ENCODE measurements around the gene ZNF827.
"Not testable (repeated sequence)": the region's sequence is repeated elsewhere in the genome, so short reads cannot be mapped to it uniquely, and the experiment has no call there.

Gene ZNF827

DNA sequence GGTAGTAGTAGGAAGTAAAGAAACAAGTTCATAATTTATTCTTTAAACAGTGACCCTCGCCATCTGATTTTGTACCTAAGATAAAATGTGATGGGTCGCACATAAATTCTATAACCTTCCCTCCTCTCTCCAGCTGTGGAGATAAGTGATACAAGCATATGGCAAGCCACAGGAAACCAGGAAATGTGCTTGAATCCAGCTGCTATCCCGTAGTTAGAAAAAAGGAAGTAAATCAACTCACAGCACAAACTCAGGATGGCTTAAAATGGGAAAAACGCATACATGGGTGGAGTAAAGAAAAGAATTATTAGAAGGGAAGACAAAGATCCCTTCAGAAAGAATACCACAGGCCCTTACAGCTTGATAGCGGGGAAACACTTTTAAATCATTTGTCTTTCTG lies 78.2 kb downstream of the ZNF827 start:
- no peak for DNase-seq

DNA sequence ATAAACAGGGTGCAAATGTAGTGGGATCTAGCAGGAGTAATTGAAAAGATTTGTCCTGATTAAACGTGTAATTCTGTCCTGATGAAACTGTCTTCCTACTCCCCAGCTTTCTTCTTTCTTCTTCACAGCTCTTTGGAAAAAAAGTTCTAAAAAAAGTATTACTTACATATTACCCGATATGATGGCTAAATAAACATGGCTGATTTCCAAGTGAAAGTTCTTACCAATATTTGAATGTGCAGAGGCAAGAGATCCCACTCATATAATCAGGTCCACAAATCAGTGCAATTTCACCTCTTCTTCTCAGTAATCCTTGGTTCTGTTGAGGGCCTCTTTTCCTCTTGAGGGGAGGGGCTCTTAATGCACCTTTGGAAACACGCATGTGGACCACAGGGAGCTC lies 78.7 kb downstream of the ZNF827 start:
- DNase-seq: no peak

DNA sequence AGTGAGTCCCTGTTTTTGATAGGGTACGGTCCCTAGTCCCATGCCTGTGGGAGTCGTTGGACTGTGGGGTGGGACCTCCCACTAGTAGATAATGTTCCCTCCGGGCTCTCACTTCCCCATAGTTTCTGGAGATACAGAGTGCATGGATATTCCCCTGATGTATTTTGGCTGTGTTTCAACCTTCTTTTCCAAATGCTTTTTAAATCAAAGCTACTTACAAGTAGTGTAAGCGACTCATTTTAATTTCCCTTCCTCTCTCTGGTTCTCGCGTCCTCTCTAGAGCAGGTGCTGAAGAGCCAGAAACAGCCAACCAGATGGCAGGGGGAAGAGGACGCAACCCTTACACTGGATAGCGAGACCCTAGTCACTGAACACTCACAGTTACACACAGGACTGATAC lies 79.2 kb downstream of the ZNF827 start:
- no peak for DNase-seq

DNA sequence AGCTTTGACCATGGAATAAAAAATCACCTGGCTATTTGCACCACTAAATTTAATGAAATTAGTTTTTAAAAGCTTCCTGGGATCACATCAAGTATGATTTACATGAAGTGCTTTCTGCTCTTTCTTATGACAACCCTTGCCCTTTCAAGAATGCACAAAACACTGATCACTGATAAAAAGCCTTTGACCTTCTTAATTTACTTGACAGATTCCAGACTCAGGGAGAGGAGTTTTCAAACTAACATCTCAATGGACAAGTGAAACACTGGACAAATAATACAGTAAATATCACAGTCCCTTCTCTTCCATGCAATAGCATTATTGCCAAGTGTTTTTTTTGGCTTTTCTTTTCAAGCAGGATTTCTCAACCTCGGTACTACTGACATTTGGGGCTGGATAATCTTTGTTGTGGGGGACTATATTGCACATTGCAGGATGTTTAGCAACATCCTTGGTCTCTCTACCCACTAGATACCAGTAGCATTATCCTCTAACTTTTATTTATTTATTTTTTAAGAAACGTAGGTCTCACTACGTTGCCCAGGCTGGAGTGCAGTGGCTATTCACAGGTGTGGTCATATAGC lies 86.3 kb downstream of the ZNF827 start:
- DNase-seq: no peak

DNA sequence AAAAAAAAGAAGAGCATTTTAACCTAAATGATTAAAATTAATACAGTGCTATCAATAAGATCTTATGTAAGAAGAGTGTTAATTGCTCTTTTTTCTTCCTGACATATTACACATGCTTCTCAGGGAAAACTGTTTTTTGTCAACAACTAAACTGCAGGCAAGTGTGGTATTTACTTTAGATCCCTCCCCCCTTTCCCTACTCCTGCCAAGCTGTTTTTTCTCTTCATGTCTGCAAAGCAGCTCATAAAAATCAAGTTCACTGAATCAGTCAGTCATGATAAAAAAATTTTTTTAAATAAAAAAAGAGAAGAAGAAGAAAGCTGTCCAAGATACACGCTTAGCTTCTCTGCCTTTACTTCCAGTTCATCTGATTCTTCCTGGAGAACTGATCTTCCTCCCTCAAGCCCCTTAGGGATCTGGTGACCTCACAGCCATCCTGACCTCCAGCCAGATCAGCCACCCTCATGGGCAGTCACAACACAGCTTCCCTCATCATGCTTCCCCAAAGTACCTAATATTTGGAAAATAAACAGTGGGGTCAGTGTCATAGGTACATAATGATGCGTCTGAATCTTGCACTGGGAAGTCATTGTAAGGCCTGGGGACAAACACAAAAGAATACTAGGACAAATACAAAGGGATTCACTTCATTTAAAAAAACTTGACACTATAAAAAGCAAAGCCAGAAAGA lies 87.0 kb downstream of the ZNF827 start:
- DNase-seq: peak; percentile 23

DNA sequence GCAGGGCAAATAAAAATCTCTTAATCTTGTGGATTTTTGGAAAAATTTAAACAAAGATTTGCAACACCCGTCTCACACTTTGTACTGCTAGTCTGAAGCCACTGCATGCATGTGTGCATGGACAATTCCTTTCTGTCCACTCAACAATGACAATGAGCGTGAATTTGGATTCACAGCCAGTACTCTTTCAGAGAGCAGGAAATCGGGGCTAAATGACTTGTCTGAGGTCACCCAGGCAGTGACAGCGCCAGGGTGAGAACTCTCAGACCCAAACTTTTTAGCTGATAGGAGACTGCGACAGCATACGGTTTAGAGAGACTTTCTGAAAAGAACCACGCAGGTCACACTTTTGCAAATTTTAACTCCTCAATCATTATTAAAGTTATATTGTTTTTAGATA lies 90.9 kb downstream of the ZNF827 start:
- no peak for DNase-seq

DNA sequence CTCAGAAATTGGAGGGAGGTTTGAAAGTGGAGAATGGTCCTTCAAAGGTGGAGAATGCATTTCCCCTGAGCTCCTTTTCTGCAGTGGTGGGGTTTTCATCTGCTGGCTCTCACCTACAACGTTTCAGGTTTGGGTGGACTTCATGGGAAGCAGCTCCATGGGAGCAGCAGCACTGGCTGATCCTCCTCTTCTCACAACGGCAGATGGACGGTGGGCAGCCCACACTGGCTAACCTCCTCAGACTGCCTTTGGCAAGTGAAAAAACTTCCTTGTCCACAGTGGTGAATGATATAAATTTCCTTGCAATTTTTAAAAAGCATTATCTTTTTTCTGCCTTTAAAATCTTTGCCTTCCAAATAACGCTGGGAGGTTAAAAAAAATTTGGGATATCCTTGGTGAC lies 93.5 kb downstream of the ZNF827 start:
- DNase-seq: no peak

DNA sequence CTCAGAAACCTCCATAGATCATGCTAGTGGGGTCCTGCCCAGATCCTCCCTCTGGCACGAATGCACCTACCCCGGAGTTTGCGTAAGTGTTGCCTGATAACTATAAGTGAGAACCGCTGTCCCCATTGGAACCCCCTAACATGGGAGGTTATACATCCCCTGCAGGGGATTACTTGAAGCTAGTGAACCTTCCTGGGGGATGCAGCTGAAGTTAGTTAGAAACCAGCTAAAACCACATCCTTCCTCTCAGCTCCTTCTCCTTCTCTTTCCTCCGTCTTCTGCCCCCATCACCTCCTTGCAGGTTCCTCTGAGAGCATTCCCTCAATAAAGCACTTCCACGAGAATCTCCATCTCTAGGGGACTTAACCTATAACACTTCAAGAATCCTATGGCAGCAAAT lies 95.0 kb downstream of the ZNF827 start:
- DNase-seq: no peak

DNA sequence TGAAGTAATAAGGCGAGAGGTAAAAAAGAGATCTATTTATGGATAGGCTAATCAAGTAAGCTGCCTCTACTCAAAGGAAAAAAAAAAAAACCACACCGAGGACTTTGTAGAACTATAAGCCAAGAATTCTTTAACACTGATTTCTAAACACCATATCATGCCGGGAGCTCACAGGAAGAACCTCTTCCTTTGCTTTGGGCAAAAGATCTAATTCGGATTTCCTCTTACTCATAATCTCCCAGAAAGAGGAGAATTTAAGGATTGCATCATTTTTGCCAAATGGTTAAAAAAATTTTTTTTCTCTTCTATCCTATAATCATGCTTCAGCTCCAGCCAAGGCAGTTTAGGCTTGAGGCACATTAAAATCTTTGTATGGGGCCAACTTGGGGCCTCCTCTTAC lies 95.5 kb downstream of the ZNF827 start:
- DNase-seq: no peak

DNA sequence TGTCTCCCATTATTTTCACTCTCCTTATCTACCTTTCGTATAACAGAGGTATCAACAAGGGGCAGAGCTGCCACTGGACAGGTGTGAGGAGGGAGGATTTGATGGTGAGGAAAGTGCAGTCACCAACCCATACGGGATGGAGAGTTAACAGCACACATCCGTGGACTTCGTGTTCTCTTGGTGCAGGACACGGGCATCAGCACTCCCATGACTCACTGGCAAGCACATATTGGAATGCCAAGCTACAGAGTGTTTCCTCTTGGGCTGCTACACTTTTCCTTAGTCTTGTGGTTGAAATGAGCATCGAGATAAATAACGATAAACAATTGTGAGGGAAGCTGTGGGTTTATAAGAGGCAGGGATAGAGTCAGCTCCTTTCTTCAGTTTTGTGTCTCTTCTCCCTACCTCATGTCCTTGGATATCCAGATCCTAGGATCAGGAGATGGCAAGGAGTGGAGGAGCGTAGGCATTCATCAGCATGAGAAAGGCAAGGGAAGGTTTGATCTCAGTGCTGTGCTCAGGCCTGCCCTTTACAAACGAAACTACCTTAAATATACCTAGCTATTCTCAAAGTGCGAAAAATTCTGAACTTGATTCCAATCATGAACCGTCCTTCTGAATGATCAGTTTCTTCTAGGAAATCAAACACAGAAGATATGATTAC lies 96.3 kb downstream of the ZNF827 start:
- DNase-seq: no peak

DNA sequence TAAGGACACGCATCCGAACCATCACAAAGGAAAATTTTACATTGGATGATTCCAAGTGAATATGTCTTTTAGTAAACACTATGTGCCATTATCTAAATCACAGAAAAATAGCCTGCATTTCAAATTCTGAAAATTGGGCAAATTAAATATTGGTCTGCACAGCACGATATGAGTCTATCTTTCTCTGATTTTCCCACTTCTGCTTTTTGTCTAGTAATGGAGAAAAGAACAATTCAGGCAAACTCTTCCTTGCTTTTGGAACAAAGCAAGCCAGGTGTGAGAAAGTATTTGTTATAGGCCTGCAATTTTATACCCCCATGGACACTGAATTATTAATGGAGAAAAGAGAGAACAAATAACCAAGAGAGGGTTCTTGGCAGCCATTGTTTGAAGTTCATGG lies 97.8 kb downstream of the ZNF827 start:
- no peak for DNase-seq

DNA sequence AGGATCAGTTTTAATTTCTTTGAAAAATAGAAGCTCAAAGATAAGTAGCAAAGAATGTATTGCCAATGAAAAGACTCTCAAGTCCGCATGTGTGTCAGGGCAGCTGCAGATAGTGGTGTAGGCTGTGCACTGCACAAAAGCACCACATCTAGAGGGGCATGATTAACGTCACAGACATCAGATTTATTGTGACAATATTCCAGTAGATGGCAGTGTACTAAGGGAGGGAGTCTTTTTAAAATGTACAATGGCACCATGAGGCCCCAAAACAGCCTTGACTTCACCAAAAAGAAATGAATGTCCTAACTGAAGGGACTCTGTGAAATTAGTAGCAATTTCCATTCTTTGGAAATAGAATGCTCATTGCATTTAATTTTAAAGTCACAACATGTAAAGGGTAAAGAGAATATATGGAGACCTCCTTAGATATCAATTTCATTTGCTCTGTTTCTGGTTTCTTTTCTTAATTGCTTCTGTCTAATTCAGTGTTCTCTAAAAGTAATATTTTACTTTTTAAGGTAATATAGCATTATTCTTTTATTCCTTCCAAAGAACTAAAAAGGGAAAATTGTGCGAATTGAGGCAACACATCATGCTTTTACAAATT lies 98.4 kb downstream of the ZNF827 start:
- peak; percentile 50 for DNase-seq

DNA sequence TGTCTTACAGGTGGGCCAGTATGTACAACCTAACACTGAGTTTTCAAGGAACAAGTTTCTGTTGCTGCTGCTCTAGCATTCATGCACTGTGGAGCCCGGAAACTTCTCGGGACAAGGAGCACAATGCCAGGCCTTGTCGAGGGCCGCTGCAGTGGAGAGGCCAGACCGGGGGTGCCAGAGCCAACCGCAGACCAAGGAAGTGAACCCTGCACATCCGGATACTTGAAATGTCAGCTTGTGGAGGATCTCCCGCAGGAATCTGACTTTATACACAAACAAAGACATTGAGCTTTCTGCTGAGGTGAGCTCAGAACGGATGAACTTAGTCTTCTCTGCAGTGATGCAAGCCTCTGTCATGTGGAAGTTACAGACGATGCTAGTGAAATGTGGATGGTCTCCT lies 99.5 kb downstream of the ZNF827 start:
- no peak for DNase-seq

DNA sequence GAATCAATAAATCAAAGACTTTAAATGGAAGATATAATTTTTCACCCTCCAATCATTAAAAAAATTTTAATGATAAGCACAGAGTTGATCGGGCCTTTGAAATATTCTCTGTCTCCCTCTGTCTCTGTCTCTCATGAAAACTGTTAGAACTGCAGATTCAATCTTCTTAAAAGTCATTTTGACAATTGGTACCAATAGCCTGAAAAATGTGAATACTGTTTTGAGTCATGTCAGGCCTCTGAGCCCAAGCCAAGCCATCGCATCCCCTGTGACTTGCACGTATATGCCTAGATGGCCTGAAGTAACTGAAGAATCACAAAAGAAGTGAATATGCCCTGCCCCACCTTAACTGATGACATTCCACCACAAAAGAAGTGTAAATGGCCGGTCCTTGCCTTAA lies 106.2 kb downstream of the ZNF827 start:
- not testable (repeated sequence) for DNase-seq

DNA sequence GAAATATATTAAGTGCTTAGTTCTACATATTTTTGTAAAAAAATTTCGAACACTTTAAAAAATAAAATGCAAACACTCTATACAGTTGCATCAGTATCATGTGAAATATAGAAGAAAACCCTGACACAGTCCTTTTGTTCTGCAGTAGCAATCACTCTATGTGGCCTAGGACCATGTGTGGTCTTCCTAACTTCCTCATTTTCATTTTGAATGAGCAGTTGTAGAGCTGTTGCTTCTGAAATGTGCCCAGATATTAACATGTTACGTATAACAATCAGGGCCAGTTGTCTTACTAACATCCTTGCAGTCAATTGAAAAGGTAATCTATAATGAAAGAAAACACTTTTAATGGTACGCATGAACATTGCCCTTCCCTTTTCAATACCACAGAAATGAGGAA lies 107.9 kb downstream of the ZNF827 start:
- no peak for DNase-seq

DNA sequence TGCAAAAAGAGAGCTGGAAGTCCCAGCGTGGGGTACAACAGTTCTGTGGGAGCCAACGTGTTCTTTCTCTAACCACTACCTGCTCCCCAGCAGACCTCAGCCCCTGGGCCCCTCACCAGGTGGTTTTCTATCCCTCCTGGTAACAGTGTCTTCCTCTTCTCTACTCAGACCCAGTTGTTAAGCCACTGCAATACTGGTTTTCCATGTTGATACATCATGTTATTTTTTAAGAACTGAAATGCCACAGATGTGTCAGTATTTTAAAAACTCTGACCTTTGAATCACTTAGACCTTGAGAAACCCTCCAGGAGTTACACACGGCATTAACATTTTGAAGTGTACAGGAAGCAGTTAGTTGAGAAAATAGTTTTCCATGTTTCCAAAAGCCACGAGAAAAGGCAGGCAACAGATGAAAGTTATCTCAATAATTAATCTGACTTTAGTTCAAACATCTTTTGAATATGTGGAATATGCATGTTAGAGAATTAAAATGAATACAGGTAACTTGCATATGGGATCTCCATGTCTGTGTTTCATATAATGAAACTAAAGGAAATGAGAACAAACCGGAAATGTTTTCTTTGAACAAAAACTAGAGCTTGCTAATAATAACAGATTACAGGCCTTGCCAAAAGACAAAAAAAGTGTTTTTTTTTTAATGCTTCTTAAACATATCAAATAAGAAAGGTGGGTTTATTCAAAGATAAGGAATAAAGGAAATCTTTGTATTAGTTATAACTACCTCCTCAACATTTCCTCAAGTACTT lies 108.8 kb downstream of the ZNF827 start:
- DNase-seq: no peak

DNA sequence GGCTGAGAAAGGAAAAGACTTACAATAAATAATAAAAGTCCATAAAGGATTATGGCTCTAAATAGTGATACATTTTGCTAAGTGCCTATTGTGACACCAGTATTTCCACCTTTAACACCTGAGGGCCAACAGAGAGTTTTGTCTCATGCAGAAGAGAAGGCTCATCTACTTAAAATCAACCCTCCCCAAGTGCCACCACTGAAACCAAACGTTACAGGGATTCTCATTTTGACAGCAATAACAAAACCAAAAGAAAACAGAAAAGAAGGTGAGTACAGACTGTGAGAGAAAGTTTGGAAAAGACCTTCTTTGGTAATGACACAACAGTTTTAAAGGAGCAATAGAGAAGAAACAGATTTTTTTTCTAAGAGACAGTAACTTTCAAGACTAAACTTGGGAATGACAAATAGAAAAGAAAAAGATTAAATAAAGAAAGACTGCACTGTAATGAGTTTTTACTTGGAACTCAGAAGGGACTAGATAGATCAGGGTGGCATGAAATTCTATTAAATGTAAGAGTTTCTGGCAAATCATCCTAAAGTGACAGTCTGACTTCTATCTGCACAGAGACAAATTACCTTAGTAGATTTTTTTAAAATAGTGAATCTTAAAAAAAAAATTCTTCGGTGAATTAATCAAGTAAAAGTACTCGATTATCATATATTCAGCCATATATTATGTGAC lies 109.7 kb downstream of the ZNF827 start:
- DNase-seq: no peak

DNA sequence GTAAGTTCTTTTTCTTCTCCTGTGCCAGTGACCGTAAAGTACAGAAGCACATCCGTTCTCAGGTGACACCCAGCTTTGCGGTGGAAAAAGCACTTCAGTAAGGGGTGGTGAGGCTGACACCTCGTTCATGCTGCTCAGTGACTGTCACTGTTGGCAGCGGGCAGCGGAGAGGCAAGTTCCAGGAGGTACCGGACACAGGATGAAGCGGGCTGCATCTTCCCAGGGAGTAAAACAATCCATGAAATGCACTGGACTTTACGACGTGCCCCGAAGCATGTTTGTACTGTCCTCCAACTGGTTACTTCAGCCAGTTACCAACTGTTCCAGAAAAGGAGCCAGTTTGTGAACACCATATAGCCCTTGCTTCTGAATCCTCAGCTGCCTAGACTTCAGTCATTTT lies 110.7 kb downstream of the ZNF827 start:
- DNase-seq: no peak

DNA sequence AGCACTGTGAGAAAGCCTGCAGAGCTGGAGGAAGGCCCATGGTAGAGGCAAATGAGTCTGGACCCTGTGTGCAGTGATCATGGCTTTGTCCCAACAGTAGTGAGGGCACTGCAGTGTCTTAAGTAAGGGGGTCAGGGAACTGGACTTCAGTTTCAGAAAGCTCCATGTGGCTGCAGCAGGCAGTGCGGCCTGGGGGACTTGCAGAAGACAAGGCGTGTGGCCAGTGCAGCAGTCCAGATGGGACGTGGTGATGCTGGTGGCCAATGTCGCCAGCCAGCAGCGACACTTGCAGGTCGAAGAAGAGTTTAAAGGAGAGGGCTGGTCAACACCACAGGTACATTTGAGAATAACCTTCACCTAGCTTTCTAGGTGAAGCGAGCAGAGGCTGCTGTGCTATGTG lies 113.4 kb downstream of the ZNF827 start:
- no peak for DNase-seq

DNA sequence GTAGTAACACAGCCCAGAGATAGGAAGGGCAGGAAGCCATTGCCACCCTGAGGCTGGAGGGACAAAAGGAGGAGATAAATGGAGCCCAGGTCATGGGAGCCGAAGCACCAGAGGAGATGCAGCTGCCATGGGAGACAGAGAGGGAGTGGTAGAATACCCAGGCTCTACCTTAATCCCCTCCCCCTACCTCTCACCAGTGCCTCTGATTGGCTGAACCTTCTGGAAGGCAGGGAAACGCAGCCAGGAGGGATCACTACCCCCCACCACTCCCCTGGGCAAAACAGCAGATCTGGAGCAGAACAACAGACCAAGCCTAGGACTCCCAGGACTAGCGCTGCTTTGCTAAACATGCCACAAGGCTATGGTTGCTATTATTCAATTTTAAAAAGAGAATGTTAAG lies 114.2 kb downstream of the ZNF827 start:
- DNase-seq: peak; percentile 37

DNA sequence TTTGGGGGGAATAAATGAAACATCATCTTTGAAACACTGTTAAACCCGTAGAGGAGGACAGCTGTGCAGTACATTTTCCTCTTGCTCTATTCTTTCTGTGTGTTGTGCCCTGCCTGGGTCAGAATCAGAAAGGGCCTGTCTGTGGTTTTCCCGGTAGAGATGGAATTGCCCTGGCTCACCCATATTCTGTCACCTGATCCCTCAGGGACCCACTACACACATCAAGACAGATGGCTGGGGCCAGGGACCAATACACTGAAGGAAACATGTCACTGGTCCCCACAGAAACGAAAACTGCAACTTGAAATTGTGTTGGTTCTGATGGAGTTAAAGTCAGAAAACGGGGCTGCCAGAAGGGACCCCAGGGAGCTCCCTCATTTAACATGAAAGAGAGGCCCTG lies 114.9 kb downstream of the ZNF827 start:
- no peak for DNase-seq

DNA sequence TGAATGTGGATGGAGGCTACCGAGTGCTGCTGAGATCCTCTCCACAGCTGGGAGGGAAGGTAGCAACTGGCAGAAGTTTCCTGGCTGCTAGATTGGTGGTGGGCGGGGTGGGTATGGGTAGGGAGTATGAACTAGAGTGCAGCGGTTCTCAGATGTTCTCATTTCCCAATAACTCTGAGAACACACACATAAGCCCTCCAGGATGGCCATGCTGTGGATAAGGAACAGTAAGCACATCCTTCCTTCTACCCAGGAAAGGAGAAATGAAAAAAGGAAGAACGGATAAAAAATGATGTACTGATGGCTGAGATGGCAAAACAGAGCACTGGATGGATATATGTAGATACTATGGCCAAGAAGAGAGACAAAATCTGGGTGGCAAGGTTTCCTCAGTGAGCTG lies 116.0 kb downstream of the ZNF827 start:
- DNase-seq: no peak

DNA sequence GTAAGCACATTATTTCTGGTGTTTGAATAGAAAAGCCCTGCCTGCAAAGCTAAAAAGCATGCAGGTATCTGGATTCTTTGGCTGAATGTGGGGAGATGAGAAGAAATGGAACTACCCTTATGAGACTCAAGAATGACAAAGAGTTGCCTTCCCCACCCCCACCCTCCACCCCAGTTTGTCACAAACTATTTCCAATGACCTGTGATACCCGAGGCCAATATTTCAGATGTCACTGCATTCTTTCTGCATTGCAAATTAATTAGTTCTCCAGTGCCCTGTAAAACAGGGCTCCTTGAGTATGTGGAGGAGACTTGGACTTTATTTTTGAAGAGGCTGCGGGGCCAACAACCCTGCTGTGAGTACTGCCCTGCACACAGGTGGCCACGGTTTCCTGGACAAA lies 116.4 kb downstream of the ZNF827 start:
- DNase-seq: no peak
